Measurements from ENCODE around the gene AGTPBP1.
"Not testable (repeated sequence)": the region's sequence is repeated elsewhere in the genome, so short reads cannot be mapped to it uniquely, and the experiment has no call there.

AGTPBP1 gene

GRCh38 chr9:85723215-85723614, 18.5 kb downstream of the AGTPBP1 start:
- in situ Hi-C loops (cut with MboI; ENCODE audit: low sequenced_read_pairs), result no loop called here

- in situ Hi-C loops (cut with MboI; ENCODE audit: low sequenced_read_pairs), result not testable (repeated sequence)
These were observed 22.3 kb downstream of the AGTPBP1 start for GRCh38 chr9:85719411-85719810.

- in situ Hi-C loops (cut with MboI; ENCODE audit: low sequenced_read_pairs), result not testable (repeated sequence)
These were observed 23.9 kb downstream of the AGTPBP1 start for GRCh38 chr9:85717818-85718217.

- in situ Hi-C loops (cut with MboI; ENCODE audit: low sequenced_read_pairs), result no loop called here
These were observed 24.5 kb downstream of the AGTPBP1 start for GRCh38 chr9:85717220-85717619.

GRCh38 chr9:85716031-85716877, 25.5 kb downstream of the AGTPBP1 start:
- in situ Hi-C loops (cut with MboI; ENCODE audit: low sequenced_read_pairs), result no loop called here

- in situ Hi-C loops (cut with MboI; ENCODE audit: low sequenced_read_pairs), result no loop called here
These were observed 26.2 kb downstream of the AGTPBP1 start for GRCh38 chr9:85715587-85715986.

GRCh38 chr9:85713897-85714296, 27.9 kb downstream of the AGTPBP1 start:
- in situ Hi-C loops (cut with MboI; ENCODE audit: low sequenced_read_pairs), result no loop called here

- in situ Hi-C loops (cut with MboI; ENCODE audit: low sequenced_read_pairs), result no loop called here
These were observed 37.0 kb downstream of the AGTPBP1 start for GRCh38 chr9:85704744-85705143.

- in situ Hi-C loops (cut with MboI; ENCODE audit: low sequenced_read_pairs), result no loop called here
These were observed 38.4 kb downstream of the AGTPBP1 start for GRCh38 chr9:85703398-85703797.

- in situ Hi-C loops (cut with MboI; ENCODE audit: low sequenced_read_pairs), result no loop called here
These were observed 38.9 kb downstream of the AGTPBP1 start for GRCh38 chr9:85702726-85703289.

- in situ Hi-C loops (cut with MboI; ENCODE audit: low sequenced_read_pairs), result no loop called here
These were observed 39.6 kb downstream of the AGTPBP1 start for GRCh38 chr9:85702191-85702590.

GRCh38 chr9:85700330-85700729, 41.4 kb downstream of the AGTPBP1 start:
- in situ Hi-C loops (cut with MboI; ENCODE audit: low sequenced_read_pairs), result no loop called here

GRCh38 chr9:85688361-85688760, 53.4 kb downstream of the AGTPBP1 start:
- in situ Hi-C loops (cut with MboI; ENCODE audit: low sequenced_read_pairs), result no loop called here

- in situ Hi-C loops (cut with MboI; ENCODE audit: low sequenced_read_pairs), result no loop called here
These were observed 56.7 kb downstream of the AGTPBP1 start for GRCh38 chr9:85685081-85685480.

GRCh38 chr9:85676790-85677189, 65.0 kb downstream of the AGTPBP1 start:
- in situ Hi-C loops (cut with MboI; ENCODE audit: low sequenced_read_pairs), result no loop called here

GRCh38 chr9:85667374-85667773, 74.4 kb downstream of the AGTPBP1 start:
- in situ Hi-C loops (cut with MboI; ENCODE audit: low sequenced_read_pairs), result no loop called here

- in situ Hi-C loops (cut with MboI; ENCODE audit: low sequenced_read_pairs), result no loop called here
These were observed 75.7 kb downstream of the AGTPBP1 start for GRCh38 chr9:85666086-85666485.

GRCh38 chr9:85662573-85662972, 79.2 kb downstream of the AGTPBP1 start:
- in situ Hi-C loops (cut with MboI; ENCODE audit: low sequenced_read_pairs), result no loop called here

GRCh38 chr9:85658716-85659115, 83.0 kb downstream of the AGTPBP1 start:
- in situ Hi-C loops (cut with MboI; ENCODE audit: low sequenced_read_pairs), result no loop called here

GRCh38 chr9:85653153-85653552, 88.6 kb downstream of the AGTPBP1 start:
- in situ Hi-C loops (cut with MboI; ENCODE audit: low sequenced_read_pairs), result no loop called here

GRCh38 chr9:85647571-85647970, 94.2 kb downstream of the AGTPBP1 start:
- in situ Hi-C loops (cut with MboI; ENCODE audit: low sequenced_read_pairs), result no loop called here

GRCh38 chr9:85645909-85646627, 95.7 kb downstream of the AGTPBP1 start:
- in situ Hi-C loops (cut with MboI; ENCODE audit: low sequenced_read_pairs), result no loop called here
